GM12872 (cell line): ENCODE measurements around the gene PDE10A.

Experiments
- CTCF ChIP-seq: IDR thresholded peaks from 3 replicates; pipeline ENCODE4 v1.5.1; 2011; ENCODE audit warnings: low read depth, mild to moderate bottlenecking, low read length, moderate library complexity; ENCODE audit not compliant: insufficient read depth

Gene PDE10A

GRCh38 chr6:165594584-165595333 lies 68.3 kb downstream of the PDE10A start:
- no peak for TF ChIP-seq CTCF

GRCh38 chr6:165588515-165588914 lies 74.5 kb downstream of the PDE10A start:
- no peak for TF ChIP-seq CTCF

DNA sequence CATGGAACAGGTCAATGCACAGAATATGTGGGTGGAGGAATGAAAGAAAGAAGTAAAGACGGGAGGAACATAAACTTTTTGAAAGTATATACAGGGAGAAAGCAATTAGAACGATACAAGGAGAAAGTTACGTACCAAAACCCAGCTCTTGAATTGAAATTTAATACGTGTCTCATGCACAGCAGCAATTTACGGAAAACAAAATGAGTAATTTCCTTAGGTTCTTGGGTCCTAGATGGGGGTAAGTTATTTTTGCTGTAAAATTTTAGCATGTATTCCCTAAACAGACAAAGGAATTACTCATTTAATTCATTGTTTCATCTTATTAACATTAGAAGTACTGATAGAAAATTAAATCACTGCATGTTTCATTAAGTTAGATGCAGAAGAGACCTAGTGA lies 75.8 kb downstream of the PDE10A start:
- TF ChIP-seq CTCF, result no peak

DNA sequence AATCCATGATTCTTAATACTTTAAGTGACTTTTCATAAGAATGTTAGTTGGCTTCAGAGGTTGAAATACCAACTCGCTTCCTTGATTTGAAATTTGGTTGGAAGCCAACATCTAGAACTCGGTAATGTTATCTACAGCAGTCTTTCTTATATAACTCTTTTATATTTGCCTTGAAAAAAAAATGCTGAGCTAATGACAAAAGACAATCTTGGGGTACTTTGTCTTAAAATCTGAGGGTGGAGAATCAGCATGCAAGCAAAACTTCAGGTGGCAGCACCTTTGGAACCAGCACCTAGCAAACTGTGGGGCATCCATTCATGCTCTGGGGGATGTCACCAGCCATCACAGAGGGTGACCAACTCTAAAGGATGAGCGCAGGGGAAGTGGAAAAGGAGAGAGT lies 76.3 kb downstream of the PDE10A start:
- TF ChIP-seq CTCF, result no peak

DNA sequence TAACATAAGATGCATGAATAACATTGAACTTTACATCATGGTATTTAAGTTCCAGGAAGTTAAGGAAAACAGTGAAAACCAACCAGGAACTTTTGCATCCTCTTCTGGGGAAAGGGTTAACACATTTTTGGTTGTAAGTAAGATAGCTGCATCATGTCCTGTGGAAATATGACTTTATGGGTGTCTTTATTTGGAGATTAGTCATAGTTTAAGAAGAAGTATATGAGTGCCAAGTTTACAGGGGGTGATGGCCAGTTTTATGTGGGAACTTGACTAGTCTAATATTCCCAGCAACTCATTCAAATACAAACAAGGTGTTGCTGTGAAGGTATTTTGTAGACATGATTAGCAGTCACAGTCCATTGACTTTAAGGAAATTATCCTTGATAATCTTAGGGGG lies 78.0 kb downstream of the PDE10A start:
- TF ChIP-seq CTCF, result no peak

GRCh38 chr6:165584541-165584940 lies 78.5 kb downstream of the PDE10A start:
- TF ChIP-seq CTCF, result no peak

DNA sequence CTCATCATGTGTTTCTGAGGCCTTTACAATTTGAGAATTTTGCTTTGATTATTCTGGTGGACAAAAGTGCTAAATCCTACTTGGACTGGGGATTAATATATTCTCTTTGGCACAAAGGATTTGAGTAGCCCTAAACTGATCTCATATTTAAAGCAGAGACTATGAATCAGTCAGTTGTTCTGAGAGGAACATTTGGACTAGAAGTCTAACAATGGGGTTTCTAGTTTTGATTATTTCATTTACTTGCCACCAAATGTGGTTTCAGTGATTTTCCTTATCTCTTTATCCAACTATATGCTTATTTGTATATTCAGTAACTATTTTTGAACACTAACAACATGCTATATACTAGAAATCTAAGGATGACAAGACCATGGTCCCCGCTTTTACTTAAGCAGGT lies 81.4 kb downstream of the PDE10A start:
- no peak for TF ChIP-seq CTCF
